ENCODE measurements around the gene APLP2. TPM values are rescaled to one million over a fixed set of nuclear protein-coding genes. Genes with fewer than 3 reads are reported as not detected.

Gene APLP2
- total and polyA plus RNA-seq, 4 donors, result 190 to 337 (median 233) TPM

- no peak overlapping the region for H3K4me3 ChIP-seq (ENCODE audit: low read depth in 1 of 3, low read length in 3 of 3)
- 77% methylated on average over 1 of the region's 1 CpG for whole genome bisulfite sequencing
- no peak overlapping the region for H3K9ac ChIP-seq (ENCODE audit: low read depth in 1 of 2, low read length in 2 of 2)
- no peaks in the 10 kb centered on the region for H3K36me3 ChIP-seq (ENCODE audit: control insufficient read depth in 4 of 4, insufficient read depth in 3 of 4, low read depth in 1 of 4, low read length in 3 of 4)
- H3K9me3 ChIP-seq (ENCODE audit: control insufficient read depth in 4 of 4, low read length in 3 of 4), result no peaks in the 10 kb centered on the region
- H3K27ac ChIP-seq (ENCODE audit: low read depth in 1 of 2, low read length in 2 of 2), result no peak overlapping the region
- DNase-seq (ENCODE audit: low spot score), result no peak
- no peaks in the 10 kb centered on the region for H3K27me3 ChIP-seq (ENCODE audit: control insufficient read depth in 4 of 4, insufficient read depth in 4 of 4, low read length in 3 of 4)
- TF ChIP-seq RXRA (IDR thresholded peaks at IDR 0.05) (no peak), HNF4G (IDR thresholded peaks at IDR 0.05) (no peak), FOXA1 (IDR thresholded peaks at IDR 0.05) (no peak), MAX (IDR thresholded peaks at IDR 0.05) (no peak), EGR1 (IDR thresholded peaks at IDR 0.05; ENCODE audit: low read depth in 2 of 2) (no peak), NR2F2 (IDR thresholded peaks at IDR 0.05) (no peak), FOXA2 (IDR thresholded peaks at IDR 0.05) (no peak), TAF1 (conservative IDR thresholded peaks at IDR 0.05) (no peak), RAD21 (IDR thresholded peaks at IDR 0.05) (no peak), GABPA (IDR thresholded peaks at IDR 0.05 in 1 of 2, conservative IDR thresholded peaks at IDR 0.05 in 1 of 2) (no peak), HNF4A (conservative IDR thresholded peaks at IDR 0.05) (no peak)
- TF ChIP-seq, protein P1, sequence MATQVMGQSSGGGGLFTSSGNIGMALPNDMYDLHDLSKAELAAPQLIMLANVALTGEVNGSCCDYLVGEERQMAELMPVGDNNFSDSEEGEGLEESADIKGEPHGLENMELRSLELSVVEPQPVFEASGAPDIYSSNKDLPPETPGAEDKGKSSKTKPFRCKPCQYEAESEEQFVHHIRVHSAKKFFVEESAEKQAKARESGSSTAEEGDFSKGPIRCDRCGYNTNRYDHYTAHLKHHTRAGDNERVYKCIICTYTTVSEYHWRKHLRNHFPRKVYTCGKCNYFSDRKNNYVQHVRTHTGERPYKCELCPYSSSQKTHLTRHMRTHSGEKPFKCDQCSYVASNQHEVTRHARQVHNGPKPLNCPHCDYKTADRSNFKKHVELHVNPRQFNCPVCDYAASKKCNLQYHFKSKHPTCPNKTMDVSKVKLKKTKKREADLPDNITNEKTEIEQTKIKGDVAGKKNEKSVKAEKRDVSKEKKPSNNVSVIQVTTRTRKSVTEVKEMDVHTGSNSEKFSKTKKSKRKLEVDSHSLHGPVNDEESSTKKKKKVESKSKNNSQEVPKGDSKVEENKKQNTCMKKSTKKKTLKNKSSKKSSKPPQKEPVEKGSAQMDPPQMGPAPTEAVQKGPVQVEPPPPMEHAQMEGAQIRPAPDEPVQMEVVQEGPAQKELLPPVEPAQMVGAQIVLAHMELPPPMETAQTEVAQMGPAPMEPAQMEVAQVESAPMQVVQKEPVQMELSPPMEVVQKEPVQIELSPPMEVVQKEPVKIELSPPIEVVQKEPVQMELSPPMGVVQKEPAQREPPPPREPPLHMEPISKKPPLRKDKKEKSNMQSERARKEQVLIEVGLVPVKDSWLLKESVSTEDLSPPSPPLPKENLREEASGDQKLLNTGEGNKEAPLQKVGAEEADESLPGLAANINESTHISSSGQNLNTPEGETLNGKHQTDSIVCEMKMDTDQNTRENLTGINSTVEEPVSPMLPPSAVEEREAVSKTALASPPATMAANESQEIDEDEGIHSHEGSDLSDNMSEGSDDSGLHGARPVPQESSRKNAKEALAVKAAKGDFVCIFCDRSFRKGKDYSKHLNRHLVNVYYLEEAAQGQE (IDR thresholded peaks at IDR 0.05), result no peak
- TF ChIP-seq, protein P2, sequence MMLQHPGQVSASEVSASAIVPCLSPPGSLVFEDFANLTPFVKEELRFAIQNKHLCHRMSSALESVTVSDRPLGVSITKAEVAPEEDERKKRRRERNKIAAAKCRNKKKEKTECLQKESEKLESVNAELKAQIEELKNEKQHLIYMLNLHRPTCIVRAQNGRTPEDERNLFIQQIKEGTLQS (IDR thresholded peaks at IDR 0.05), result no peak
- TF ChIP-seq, protein P3, sequence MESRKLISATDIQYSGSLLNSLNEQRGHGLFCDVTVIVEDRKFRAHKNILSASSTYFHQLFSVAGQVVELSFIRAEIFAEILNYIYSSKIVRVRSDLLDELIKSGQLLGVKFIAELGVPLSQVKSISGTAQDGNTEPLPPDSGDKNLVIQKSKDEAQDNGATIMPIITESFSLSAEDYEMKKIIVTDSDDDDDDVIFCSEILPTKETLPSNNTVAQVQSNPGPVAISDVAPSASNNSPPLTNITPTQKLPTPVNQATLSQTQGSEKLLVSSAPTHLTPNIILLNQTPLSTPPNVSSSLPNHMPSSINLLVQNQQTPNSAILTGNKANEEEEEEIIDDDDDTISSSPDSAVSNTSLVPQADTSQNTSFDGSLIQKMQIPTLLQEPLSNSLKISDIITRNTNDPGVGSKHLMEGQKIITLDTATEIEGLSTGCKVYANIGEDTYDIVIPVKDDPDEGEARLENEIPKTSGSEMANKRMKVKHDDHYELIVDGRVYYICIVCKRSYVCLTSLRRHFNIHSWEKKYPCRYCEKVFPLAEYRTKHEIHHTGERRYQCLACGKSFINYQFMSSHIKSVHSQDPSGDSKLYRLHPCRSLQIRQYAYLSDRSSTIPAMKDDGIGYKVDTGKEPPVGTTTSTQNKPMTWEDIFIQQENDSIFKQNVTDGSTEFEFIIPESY (IDR thresholded peaks at IDR 0.05), result no peak
- H3K4me1 ChIP-seq (ENCODE audit: control insufficient read depth in 4 of 4, insufficient read depth in 4 of 4, low read length in 3 of 4), result no peaks in the 10 kb centered on the region
These were observed 45.3 kb upstream of the APLP2 start for GRCh38 chr11:130024361-130024760.

GRCh38 chr11:130025371-130025770 is 44.3 kb upstream of the APLP2 start:
- Histone ChIP-seq H3K27me3 (ENCODE audit: control insufficient read depth in 4 of 4, insufficient read depth in 4 of 4, low read length in 3 of 4) (no peaks in the 10 kb centered on the region), H3K9me3 (ENCODE audit: control insufficient read depth in 4 of 4, low read length in 3 of 4) (no peaks in the 10 kb centered on the region), H3K4me3 (ENCODE audit: low read depth in 1 of 3, low read length in 3 of 3) (no peak overlapping the region), H3K4me1 (ENCODE audit: control insufficient read depth in 4 of 4, insufficient read depth in 4 of 4, low read length in 3 of 4) (no peaks in the 10 kb centered on the region), H3K27ac (ENCODE audit: low read depth in 1 of 2, low read length in 2 of 2) (no peak overlapping the region), H3K9ac (ENCODE audit: low read depth in 1 of 2, low read length in 2 of 2) (no peak overlapping the region), H3K36me3 (ENCODE audit: control insufficient read depth in 4 of 4, insufficient read depth in 3 of 4, low read depth in 1 of 4, low read length in 3 of 4) (no peaks in the 10 kb centered on the region)
- TF ChIP-seq, protein P2 (IDR thresholded peaks at IDR 0.05), result no peak
- TF ChIP-seq HNF4G (IDR thresholded peaks at IDR 0.05), result no peak
- no peak for TF ChIP-seq RXRA (IDR thresholded peaks at IDR 0.05)
- no peak for TF ChIP-seq EGR1 (IDR thresholded peaks at IDR 0.05; ENCODE audit: low read depth in 2 of 2)
- TF ChIP-seq YY1 (IDR thresholded peaks at IDR 0.05), result no peak
- TF ChIP-seq GABPA (IDR thresholded peaks at IDR 0.05 in 1 of 2, conservative IDR thresholded peaks at IDR 0.05 in 1 of 2), result no peak
- no peak for DNase-seq (ENCODE audit: low spot score)
- 82% methylated on average over 1 of the region's 1 CpG for WGBS
